Naive B cell (primary cell): ENCODE results near the gene EEF1A2. TPM values are rescaled to one million over a fixed set of nuclear protein-coding genes. Genes with fewer than 3 reads are reported as not detected.
"Not testable (repeated sequence)": the region's sequence is repeated elsewhere in the genome, so short reads cannot be mapped to it uniquely, and the experiment has no call there.

Experiments used
- ATAC-seq, 2 donors: fragments of 150-1000 bp; cut with Tn5 transposase; 2 replicates each; pipeline ENCODE4 v1.10.0; 2021; ENCODE audit warnings: low read depth in 2 of 2, mild to moderate bottlenecking in 2 of 2, moderate library complexity in 2 of 2
- DNase-seq: peaks from one replicate; pipeline ENCODE4 v3.0.0; 2022
- H3K27ac Mint-ChIP-seq, 6 donors: one replicate each; pipeline ENCODE4 v1.8.0; 2020 to 2022; ENCODE audit warnings: mild to moderate bottlenecking in 6 of 6, mixed read lengths in 6 of 6, moderate library complexity in 5 of 6, inconsistent platforms in 2 of 6
- H3K27me3 Mint-ChIP-seq, 3 donors: one replicate each; pipeline ENCODE4 v1.8.0; 2021 to 2022; ENCODE audit warnings: mixed read lengths in 3 of 3, mild to moderate bottlenecking in 1 of 3
- H3K36me3 Mint-ChIP-seq, 2 donors: one replicate each; pipeline ENCODE4 v1.8.0; 2020 to 2022; ENCODE audit warnings: mixed read lengths in 2 of 2, inconsistent platforms in 1 of 2, mild to moderate bottlenecking in 1 of 2
- H3K4me1 Mint-ChIP-seq, 3 donors: one replicate each; pipeline ENCODE4 v1.8.0; 2020 to 2022; ENCODE audit warnings: mixed read lengths in 3 of 3, inconsistent platforms in 1 of 3, mild to moderate bottlenecking in 1 of 3, moderate library complexity in 1 of 3
- H3K4me3 Mint-ChIP-seq, 8 donors: one replicate each; pipeline ENCODE4 v1.8.0; 2020 to 2022; ENCODE audit warnings: mild to moderate bottlenecking in 8 of 8, mixed read lengths in 8 of 8, moderate library complexity in 8 of 8, inconsistent platforms in 2 of 8
- H3K9me3 Mint-ChIP-seq, 7 donors: one replicate each; pipeline ENCODE4 v1.8.0; 2020 to 2022; ENCODE audit warnings: mixed read lengths in 7 of 7, mild to moderate bottlenecking in 5 of 7, inconsistent platforms in 2 of 7, moderate library complexity in 1 of 7
- polyA plus RNA-seq, 6 donors: library from polyadenylated mRNA; unstranded; fragments of 300-500 nt; fragmentation: Illumina TruSeq; gene quantifications; one replicate each; pipeline ENCODE4 v1.2.3, GENCODE V29; 2021; ENCODE audit warnings: low read depth in 6 of 6

Gene EEF1A2
- polyA plus RNA-seq, 6 donors from 2014 or later = 0.12 to 1.4 (median 0.28) TPM; not detected in 2

DNA sequence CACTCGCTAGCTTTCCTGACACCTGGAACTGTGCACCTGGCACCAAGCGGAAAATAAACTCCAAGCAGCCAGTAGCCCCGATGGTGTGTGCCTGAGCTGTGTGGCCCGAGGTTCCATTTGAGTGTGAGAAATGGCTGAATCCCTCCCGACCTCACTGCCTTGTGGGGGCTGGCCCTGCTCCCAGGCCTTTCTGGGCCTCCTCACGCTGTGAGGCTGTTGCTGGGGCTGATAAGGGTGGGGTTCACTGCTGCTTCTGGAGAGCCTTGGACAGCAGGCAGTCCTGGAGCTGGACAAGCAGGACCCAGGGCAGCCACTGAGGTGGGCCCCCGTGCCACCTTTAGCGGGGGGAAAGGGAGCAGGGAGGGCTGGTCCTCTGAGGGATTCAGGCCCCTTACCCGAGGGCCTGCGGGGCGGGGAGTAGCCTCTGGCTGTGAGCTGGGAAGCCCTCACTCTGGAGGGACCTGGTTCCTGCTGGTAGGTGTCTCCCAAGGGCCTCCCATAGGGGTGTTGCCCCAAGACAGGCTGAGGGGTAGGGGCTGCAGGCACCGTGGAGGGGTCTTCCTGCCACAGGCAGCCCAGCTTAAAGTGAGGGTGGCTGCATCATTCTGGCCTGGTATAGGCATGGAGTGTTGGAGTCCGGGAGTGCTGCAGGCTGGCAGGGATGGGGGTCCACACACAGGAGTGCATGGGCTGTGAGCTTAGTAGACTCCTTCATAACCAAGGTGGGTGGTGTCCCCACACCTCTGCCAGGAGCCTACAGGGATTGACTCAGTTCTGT, 23.4 kb upstream of the EEF1A2 start:
- no peak for DNase-seq
- H3K4me3 Mint-ChIP-seq = peak overlapping the region; percentile 54 to 89 (median 76)
- H3K9me3 Mint-ChIP-seq = peaks cover 0 to 7% (median 2%) of the 10 kb centered on the region in 7 donors
- peaks cover 0 to 9% (median 6%) of the 10 kb centered on the region in 3 donors for H3K27me3 Mint-ChIP-seq
- no peak for ATAC-seq
- peak overlapping the region in 3 of 6 donors; percentile 77 to 94 (median 85) for H3K27ac Mint-ChIP-seq
- peaks cover 6 to 15% of the 10 kb centered on the region in 2 donors for H3K36me3 Mint-ChIP-seq
- H3K4me1 Mint-ChIP-seq = peaks cover 12 to 46% (median 45%) of the 10 kb centered on the region in 3 donors

DNA sequence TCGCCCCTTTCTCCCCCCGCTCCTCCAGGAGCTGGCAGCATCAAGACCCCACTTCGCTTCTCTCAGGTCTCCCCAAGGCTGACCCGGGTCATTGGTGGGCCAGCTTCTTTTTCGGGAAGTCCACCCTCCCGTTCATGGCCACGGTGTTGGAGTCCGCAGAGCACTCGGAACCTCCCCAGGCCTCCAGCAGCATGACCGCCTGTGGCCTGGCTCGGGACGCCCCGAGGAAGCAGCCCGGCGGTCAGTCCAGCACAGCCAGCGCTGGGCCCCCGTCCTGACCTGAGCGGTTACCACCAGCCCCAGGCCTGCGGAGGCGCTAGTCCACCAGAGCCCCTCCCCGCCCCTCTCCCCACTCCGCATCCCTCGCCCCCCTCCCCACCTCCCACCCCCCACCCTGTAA, 22.7 kb upstream of the EEF1A2 start:
- DNase-seq (no peak), ATAC-seq (no peak)
- H3K27me3 Mint-ChIP-seq = peaks cover 0 to 9% (median 6%) of the 10 kb centered on the region in 3 donors
- H3K36me3 Mint-ChIP-seq = peaks cover 6 to 15% of the 10 kb centered on the region in 2 donors
- peaks cover 0 to 7% (median 2%) of the 10 kb centered on the region in 7 donors for H3K9me3 Mint-ChIP-seq
- H3K4me1 Mint-ChIP-seq = peaks cover 8 to 41% (median 39%) of the 10 kb centered on the region in 3 donors
- H3K27ac Mint-ChIP-seq = peak overlapping the region in 2 of 6 donors; percentile 56 to 79
- peak overlapping the region; percentile 74 to 93 (median 86) for H3K4me3 Mint-ChIP-seq

DNA sequence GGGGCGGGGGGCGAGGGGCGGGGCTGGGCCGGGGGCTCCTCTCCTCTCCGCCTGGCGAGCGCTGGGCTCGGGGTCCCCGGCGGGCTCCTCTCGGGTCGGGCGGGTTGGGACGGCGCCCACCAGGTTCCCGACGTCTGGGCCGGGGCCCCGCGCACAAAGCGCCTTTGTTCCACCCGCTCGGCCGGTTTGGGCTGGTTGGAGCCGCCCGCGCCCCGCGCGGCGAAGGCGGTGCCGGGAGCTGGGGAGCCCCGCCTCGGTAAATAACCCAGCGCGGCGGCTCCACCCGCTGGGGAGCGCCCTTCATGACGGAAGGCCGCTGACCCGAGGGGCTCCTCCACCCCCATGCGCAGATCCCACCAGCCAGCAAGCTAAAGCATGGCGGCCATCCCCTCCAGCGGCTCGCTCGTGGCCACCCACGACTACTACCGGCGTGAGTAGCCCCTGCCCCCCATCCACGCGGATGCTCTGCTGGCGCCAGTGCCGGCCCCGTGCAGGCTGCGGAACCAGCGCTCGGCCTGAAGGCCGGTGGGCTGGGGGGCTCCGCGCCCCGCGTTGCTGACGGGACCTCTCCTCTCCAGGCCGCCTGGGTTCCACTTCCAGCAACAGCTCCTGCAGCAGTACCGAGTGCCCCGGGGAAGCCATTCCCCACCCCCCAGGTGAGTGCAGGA, 22.2 kb upstream of the EEF1A2 start:
- peaks cover 0 to 7% (median 2%) of the 10 kb centered on the region in 7 donors for H3K9me3 Mint-ChIP-seq
- H3K36me3 Mint-ChIP-seq = peaks cover 6 to 15% of the 10 kb centered on the region in 2 donors
- H3K27me3 Mint-ChIP-seq = peaks cover 0 to 9% (median 6%) of the 10 kb centered on the region in 3 donors
- H3K4me1 Mint-ChIP-seq = peaks cover 8 to 36% (median 33%) of the 10 kb centered on the region in 3 donors
- peak; percentile 67 to 68 for ATAC-seq
- H3K27ac Mint-ChIP-seq = peak overlapping the region in 2 of 6 donors; percentile 56 to 79
- peak; percentile 39 for DNase-seq
- peak overlapping the region; percentile 74 to 93 (median 86) for H3K4me3 Mint-ChIP-seq

DNA sequence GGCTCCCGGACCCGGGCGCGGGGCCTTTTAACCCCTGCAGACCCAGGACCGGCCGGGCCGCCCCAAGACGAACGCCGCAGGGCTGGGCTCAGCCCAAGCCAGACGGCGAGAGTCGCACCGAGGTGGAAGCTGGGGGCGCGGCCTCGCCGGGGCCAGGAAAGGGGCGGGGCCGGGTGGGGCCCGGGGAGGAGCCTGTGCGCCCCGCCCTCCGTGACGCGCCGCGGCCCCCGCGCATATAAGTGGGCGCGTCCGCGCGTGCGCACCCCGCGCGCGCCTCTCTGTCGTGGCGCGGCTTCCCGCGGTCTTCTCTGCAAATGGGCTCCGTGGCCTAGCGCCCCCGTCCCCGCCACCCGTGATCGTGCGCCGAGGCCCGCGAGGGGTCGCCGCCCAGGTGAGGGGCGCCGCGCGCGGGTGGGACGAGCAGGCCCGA, 21.6 kb upstream of the EEF1A2 start, which contains the start of gene PPDPF:
Gene PPDPF, plus strand, starts transcription at position 262 of the 430 bp plus-strand sequence. CDS start 544 bp downstream, outside the sequence.
- Mint-ChIP-seq H3K27me3 (peaks cover 0 to 9% (median 6%) of the 10 kb centered on the region in 3 donors), H3K4me3 (peak within 1 kb of the TSS; percentile 80 to 93 (median 86)), H3K36me3 (peaks cover 6 to 15% of the 10 kb centered on the region in 2 donors), H3K4me1 (peaks cover 8 to 31% (median 28%) of the 10 kb centered on the region in 3 donors), H3K27ac (peak within 1 kb of the TSS in 3 of 6 donors; percentile 67 to 91 (median 79)), H3K9me3 (peaks cover 0 to 7% (median 2%) of the 10 kb centered on the region in 7 donors)
- DNase-seq (peak; percentile 78), ATAC-seq (peak; percentile 78 to 79)

DNA sequence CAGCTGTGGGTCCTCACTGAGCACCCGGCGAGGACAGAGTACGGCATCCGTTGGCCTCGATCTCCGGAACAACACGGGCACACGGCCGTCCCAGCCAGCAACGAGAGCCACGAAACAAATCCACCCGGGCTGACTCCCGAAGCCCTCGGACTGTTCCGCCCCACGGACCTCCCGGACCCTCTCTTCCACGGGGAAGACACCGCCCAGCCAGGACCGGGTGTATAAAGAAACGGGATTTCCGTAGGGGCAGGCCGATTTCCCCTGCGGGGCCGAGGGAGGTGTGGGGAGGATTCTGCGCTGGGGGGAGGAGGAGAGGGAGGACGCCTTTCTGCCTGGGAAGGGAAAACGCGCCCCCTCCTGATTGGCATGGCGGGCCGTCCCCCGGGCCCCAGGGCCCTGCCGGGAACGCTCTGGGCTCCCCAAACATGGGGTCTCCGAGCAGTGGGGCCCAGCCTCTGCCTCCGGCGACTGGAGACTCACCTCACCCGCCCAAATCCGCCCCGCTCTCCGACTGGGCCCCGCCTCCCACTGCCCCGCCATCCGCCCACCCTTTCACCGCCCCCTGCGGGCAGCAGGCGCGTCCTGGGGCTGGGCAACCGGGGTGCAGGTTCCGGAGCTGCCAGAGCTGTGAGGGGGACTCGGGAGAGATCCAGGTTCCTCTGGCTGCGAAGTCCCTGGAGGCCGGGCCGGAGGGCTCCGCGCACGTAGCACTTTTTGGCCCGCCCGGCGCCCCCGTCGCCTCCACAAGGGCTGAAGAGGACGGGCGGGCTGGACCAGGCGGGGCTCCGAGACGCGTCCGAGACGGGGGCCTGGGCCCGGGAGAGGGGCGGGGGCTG, 21.0 kb upstream of the EEF1A2 start:
- ATAC-seq (peak; percentile 34 to 43), DNase-seq (peak; percentile 63)
- Mint-ChIP-seq H3K9me3 (peaks cover 0 to 9% (median 4%) of the 10 kb centered on the region in 7 donors), H3K4me3 (peak overlapping the region; percentile 80 to 89 (median 84)), H3K27me3 (peaks cover 0 to 14% (median 12%) of the 10 kb centered on the region in 3 donors), H3K4me1 (peaks cover 8 to 27% (median 22%) of the 10 kb centered on the region in 3 donors), H3K36me3 (peaks cover 6 to 15% of the 10 kb centered on the region in 2 donors), H3K27ac (peak overlapping the region in 3 of 6 donors; percentile 67 to 91 (median 79))

DNA sequence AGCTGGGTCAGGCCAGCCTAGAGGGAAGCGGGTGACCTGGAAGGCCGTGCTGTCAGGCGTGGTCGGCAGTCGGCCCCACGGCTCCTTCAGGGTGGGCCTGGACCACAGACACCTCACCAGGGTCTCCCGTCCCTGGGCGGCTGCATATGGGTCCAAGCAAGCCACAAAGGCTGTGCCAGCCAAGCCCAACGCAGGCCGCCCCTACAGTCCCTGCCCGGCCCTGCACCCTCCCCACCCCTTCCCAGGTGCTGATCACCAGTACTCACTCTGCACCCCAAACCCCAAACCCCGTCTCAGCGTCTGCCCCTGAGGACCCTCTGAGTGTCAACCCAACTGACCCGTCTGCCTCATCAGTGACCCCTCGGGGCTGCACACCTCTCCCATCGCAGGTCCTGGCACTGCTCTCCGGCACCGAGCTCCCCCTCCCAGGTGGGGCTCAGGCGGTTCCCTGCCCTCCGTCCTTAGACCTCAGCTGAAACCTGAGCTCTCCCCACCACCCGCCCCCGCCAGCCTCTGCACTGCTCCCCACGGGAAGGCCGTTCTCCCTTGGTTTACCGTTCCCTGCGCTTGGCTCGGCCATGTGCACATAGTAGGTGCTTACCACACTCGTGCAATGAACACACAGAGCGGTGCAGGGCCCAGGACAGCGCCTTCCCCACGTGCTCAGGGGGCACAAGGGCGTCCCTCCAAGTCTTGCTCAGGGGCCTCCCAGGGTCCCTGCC, 20.2 kb upstream of the EEF1A2 start:
- peaks cover 6 to 15% of the 10 kb centered on the region in 2 donors for H3K36me3 Mint-ChIP-seq
- H3K27ac Mint-ChIP-seq = peak overlapping the region in 2 of 6 donors; percentile 38 to 44
- peaks cover 0 to 17% (median 17%) of the 10 kb centered on the region in 3 donors for H3K27me3 Mint-ChIP-seq
- peak overlapping the region; percentile 80 to 89 (median 84) for H3K4me3 Mint-ChIP-seq
- H3K9me3 Mint-ChIP-seq = peaks cover 0 to 9% (median 6%) of the 10 kb centered on the region in 7 donors
- H3K4me1 Mint-ChIP-seq = peaks cover 8 to 20% (median 16%) of the 10 kb centered on the region in 3 donors
- ATAC-seq (no peak), DNase-seq (no peak)

DNA sequence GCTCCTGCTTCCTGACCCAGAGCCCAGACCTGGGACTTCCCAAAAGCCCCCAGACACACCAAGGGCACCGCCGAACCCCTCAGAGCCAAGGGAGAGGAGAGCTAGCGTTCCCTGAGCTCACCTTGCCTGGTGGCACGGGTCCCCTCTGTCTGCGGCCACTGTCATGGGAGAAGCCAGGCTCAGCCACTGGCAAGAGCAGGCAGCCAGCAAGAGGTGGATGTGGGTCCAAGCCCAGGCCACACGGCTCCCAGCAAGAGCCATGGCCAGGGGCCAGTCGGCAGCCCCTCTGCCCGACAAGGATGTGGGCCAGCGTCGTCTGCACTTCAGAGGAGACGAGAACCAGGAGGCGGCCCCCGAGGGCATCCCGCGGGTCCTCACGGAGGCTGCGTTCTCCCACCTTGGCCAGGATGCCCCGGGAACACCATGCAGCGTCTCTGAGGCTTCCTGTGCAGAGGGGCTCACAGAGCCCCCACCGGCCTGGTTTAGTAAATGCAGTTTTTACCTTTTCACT, 19.5 kb upstream of the EEF1A2 start:
- peaks cover 4 to 20% (median 16%) of the 10 kb centered on the region in 3 donors for H3K4me1 Mint-ChIP-seq
- peak overlapping the region in 2 of 6 donors; percentile 38 to 44 for H3K27ac Mint-ChIP-seq
- no peak for DNase-seq
- H3K4me3 Mint-ChIP-seq = peak overlapping the region; percentile 23 to 86 (median 76)
- peaks cover 0 to 23% (median 17%) of the 10 kb centered on the region in 3 donors for H3K27me3 Mint-ChIP-seq
- H3K9me3 Mint-ChIP-seq = peaks cover 0 to 9% (median 4%) of the 10 kb centered on the region in 7 donors
- H3K36me3 Mint-ChIP-seq = peaks cover under 1 to 8% of the 10 kb centered on the region in 2 donors
- ATAC-seq = no peak

DNA sequence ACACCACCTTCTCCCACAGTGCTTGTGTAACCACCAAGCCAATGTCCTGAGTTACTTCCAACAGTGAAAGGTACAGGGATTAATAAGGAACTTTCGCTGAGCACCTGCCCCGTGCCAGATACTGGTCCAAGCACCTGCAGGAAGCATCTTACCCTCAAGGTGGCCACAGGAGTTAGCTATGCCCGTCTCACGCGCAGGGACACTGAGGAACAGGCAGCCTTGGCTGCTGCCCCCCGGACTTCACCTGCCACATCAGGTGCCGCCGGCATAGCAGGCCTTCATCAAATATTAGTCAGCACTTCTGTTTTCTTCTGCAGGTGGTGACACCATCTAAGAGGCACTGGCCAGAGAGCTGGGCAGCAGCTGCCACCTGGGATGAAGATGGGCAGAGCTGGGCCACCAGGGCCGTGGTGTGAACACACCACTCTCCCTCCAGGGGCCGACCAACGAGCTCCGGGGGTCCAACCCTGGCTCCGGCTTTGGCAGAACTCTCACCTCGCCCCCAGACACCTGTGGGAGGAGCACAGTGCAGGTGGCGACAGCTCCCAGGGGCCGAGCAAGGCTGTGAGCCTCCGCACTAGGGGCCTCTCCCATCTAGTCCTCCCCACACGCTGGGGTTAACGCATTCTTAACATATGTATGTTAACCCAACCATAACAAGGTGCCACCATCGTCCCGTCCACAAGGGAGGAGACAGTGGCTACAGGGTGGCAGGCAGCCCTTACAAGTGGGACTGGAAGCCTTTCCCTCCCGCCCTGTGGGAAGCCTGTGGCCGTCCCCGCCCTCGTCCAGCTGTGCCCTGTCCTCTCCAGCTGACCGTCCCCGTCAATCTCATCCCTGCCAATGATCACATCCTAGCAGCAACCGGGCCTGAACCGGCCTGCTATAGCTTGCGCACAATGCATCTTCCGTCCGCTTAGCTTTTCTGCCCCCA, 18.8 kb upstream of the EEF1A2 start:
- no peak for DNase-seq
- H3K9me3 Mint-ChIP-seq = peaks cover 0 to 10% (median 4%) of the 10 kb centered on the region in 7 donors
- peaks cover 0 to 30% (median 24%) of the 10 kb centered on the region in 3 donors for H3K27me3 Mint-ChIP-seq
- ATAC-seq = no peak
- H3K4me3 Mint-ChIP-seq = peak overlapping the region; percentile 26 to 86 (median 58)
- H3K4me1 Mint-ChIP-seq = peaks cover 2 to 18% (median 15%) of the 10 kb centered on the region in 3 donors
- no peak overlapping the region for H3K27ac Mint-ChIP-seq
- peaks cover 0 to 4% of the 10 kb centered on the region in 2 donors for H3K36me3 Mint-ChIP-seq

DNA sequence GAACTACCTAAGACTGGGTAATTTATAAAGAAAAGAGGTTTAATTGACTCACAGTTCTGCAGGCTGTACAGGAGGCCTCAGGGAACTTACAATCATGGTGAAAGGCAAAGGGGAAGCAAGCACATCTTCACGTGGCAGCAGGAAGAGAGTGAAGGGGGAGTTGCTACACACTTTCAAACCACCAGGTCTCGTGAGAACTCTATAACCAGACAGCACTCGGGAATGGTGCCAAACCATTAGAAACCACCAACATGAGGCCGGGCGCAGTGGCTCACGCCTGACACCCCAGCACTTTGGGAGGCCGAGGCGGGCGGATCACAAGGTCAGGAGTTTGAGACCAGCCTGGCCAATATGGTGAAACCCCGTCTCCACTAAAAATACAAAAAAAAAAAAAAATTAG, 15.6 kb upstream of the EEF1A2 start:
- H3K9me3 Mint-ChIP-seq, H3K27ac Mint-ChIP-seq, H3K4me1 Mint-ChIP-seq, H3K36me3 Mint-ChIP-seq, H3K4me3 Mint-ChIP-seq, DNase-seq: not testable (repeated sequence)
- ATAC-seq = peak in 1 of 2 donors; percentile 21
- H3K27me3 Mint-ChIP-seq = peaks cover 10 to 52% (median 34%) of the 10 kb centered on the region in 3 donors

DNA sequence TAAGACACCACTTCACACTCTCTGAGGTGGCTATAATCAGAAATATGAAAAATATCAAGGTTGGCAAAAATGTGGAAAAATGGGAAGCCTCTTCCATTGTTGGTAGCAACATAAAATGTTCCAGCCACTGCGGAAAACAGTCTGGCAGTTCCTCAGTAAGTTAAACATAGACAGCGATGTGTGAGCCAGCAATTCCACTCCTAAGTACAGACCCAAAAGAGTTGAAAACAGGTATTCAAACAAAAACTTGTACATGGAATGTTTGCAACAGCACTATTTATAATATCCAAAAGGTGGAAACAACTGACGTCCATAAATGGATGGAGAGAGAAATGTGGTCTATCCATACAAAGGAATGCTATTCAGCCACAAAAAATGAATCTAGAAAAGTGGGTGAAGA, 14.3 kb upstream of the EEF1A2 start:
- Mint-ChIP-seq H3K9me3 (peaks cover 0 to 9% (median 4%) of the 10 kb centered on the region in 7 donors), H3K4me1 (no peaks in the 10 kb centered on the region), H3K27ac (no peak overlapping the region), H3K36me3 (no peaks in the 10 kb centered on the region), H3K4me3 (no peak overlapping the region), H3K27me3 (peaks cover 16 to 61% (median 40%) of the 10 kb centered on the region in 3 donors)
- DNase-seq (no peak), ATAC-seq (no peak)

DNA sequence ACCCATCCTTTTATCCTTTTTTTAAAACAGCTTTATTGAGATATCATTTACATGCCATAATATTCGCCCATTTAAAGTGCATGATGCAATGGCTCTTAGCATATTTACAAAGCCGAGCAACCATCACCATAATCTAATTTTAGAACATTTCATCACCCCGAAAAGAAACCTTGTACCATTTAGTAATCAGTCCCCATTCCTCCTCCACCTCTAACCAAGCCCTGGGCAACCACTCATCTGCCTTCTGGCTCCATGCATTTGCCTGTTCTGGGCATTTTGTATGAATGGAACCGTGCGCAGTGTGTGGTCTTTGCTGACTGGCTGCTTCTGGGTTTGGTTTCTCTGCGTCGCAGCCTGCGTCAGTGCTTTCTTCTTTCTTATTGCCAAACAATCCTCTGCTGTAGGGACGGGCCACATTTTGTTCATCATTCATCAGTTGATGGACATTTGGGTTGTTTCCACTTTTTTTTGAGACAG, 10.2 kb upstream of the EEF1A2 start:
- H3K27me3 Mint-ChIP-seq = peaks cover 27 to 66% (median 39%) of the 10 kb centered on the region in 3 donors
- H3K4me3 Mint-ChIP-seq = no peak overlapping the region

More for the DNA sequence above, 10.2 kb upstream of the EEF1A2 start:
- Mint-ChIP-seq H3K9me3 (peaks cover 6 to 15% (median 9%) of the 10 kb centered on the region in 7 donors), H3K27ac (no peak overlapping the region), H3K4me1 (no peaks in the 10 kb centered on the region), H3K36me3 (peaks cover 0 to 8% of the 10 kb centered on the region in 2 donors)
- ATAC-seq (no peak), DNase-seq (no peak)
